ENCODE measurements around the gene ASCC3.

ASCC3 gene

GRCh38 chr6:100879317-100879716, 1.8 kb downstream of the ASCC3 start:
- Histone ChIP-seq H3K4me1 (ENCODE audit: insufficient read depth, poor library complexity, severe bottlenecking) (peaks cover 14% of the 10 kb centered on the region), H3K36me3 (ENCODE audit: low read depth) (peaks cover 42% of the 10 kb centered on the region), H3K9me3 (ENCODE audit: severe bottlenecking) (no peaks in the 10 kb centered on the region), H3K27ac (ENCODE audit: poor library complexity, severe bottlenecking) (no peak overlapping the region), H3K27me3 (ENCODE audit: insufficient read depth, poor library complexity, severe bottlenecking) (no peaks in the 10 kb centered on the region), H3K4me3 (ENCODE audit: severe bottlenecking) (no peak overlapping the region)
- ATAC-seq (ENCODE audit: low read depth) (no peak), DNase-seq (ENCODE audit: low spot score) (no peak)
- TF ChIP-seq, protein P1, sequence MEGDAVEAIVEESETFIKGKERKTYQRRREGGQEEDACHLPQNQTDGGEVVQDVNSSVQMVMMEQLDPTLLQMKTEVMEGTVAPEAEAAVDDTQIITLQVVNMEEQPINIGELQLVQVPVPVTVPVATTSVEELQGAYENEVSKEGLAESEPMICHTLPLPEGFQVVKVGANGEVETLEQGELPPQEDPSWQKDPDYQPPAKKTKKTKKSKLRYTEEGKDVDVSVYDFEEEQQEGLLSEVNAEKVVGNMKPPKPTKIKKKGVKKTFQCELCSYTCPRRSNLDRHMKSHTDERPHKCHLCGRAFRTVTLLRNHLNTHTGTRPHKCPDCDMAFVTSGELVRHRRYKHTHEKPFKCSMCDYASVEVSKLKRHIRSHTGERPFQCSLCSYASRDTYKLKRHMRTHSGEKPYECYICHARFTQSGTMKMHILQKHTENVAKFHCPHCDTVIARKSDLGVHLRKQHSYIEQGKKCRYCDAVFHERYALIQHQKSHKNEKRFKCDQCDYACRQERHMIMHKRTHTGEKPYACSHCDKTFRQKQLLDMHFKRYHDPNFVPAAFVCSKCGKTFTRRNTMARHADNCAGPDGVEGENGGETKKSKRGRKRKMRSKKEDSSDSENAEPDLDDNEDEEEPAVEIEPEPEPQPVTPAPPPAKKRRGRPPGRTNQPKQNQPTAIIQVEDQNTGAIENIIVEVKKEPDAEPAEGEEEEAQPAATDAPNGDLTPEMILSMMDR (IDR thresholded peaks at IDR 0.05; ENCODE audit: poor library complexity, severe bottlenecking), result no peak

- peaks cover 48% of the 10 kb centered on the region for H3K36me3 ChIP-seq (ENCODE audit: low read depth)
- H3K27me3 ChIP-seq (ENCODE audit: insufficient read depth, poor library complexity, severe bottlenecking), result no peaks in the 10 kb centered on the region
- TF ChIP-seq, protein P1 (IDR thresholded peaks at IDR 0.05; ENCODE audit: poor library complexity, severe bottlenecking), result no peak
- DNase-seq (ENCODE audit: low spot score), result no peak
- H3K27ac ChIP-seq (ENCODE audit: poor library complexity, severe bottlenecking), result no peak overlapping the region
- H3K9me3 ChIP-seq (ENCODE audit: severe bottlenecking), result peaks cover 2% of the 10 kb centered on the region
- peaks cover 14% of the 10 kb centered on the region for H3K4me1 ChIP-seq (ENCODE audit: insufficient read depth, poor library complexity, severe bottlenecking)
- no peak for ATAC-seq (ENCODE audit: low read depth)
- no peak overlapping the region for H3K4me3 ChIP-seq (ENCODE audit: severe bottlenecking)
These were observed 3.3 kb downstream of the ASCC3 start for GRCh38 chr6:100877851-100878250.

- TF ChIP-seq, protein P1 (IDR thresholded peaks at IDR 0.05; ENCODE audit: poor library complexity, severe bottlenecking), result no peak
- Histone ChIP-seq H3K4me3 (ENCODE audit: severe bottlenecking) (no peak overlapping the region), H3K27me3 (ENCODE audit: insufficient read depth, poor library complexity, severe bottlenecking) (no peaks in the 10 kb centered on the region), H3K36me3 (ENCODE audit: low read depth) (peaks cover 51% of the 10 kb centered on the region), H3K4me1 (ENCODE audit: insufficient read depth, poor library complexity, severe bottlenecking) (peaks cover 14% of the 10 kb centered on the region), H3K9me3 (ENCODE audit: severe bottlenecking) (peaks cover 2% of the 10 kb centered on the region), H3K27ac (ENCODE audit: poor library complexity, severe bottlenecking) (no peak overlapping the region)
- no peak for ATAC-seq (ENCODE audit: low read depth)
- DNase-seq (ENCODE audit: low spot score), result no peak
These were observed 4.9 kb downstream of the ASCC3 start for GRCh38 chr6:100876251-100876650.

DNA sequence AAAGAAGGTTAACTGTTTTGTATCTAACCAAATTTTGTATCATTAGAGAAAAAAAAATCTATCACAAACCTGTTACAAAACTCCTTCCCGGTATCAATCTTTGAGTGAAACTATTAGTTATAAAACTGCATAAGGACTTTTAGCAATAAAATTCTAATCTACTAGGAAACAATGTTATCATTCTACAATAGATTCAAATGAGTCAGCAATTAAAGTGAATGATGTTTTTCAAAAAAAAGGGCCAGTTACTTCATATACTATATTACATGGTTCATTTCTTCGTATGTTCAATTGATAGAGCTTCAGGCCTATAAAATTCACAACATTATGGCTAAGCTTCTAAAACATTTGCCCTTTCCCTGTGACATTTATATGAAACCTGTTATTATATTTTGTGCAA, 15.6 kb downstream of the ASCC3 start:
- TF ChIP-seq, protein P1 (IDR thresholded peaks at IDR 0.05; ENCODE audit: poor library complexity, severe bottlenecking), result no peak
- Histone ChIP-seq H3K9me3 (ENCODE audit: severe bottlenecking) (no peaks in the 10 kb centered on the region), H3K27ac (ENCODE audit: poor library complexity, severe bottlenecking) (no peak overlapping the region), H3K4me1 (ENCODE audit: insufficient read depth, poor library complexity, severe bottlenecking) (no peaks in the 10 kb centered on the region), H3K4me3 (ENCODE audit: severe bottlenecking) (no peak overlapping the region), H3K27me3 (ENCODE audit: insufficient read depth, poor library complexity, severe bottlenecking) (no peaks in the 10 kb centered on the region), H3K36me3 (ENCODE audit: low read depth) (peaks cover 89% of the 10 kb centered on the region)
- no peak for ATAC-seq (ENCODE audit: low read depth)
- DNase-seq (ENCODE audit: low spot score), result no peak

GRCh38 chr6:100862063-100862462, 19.1 kb downstream of the ASCC3 start:
- H3K36me3 ChIP-seq (ENCODE audit: low read depth), result peaks cover 92% of the 10 kb centered on the region
- ATAC-seq (ENCODE audit: low read depth) (no peak), DNase-seq (ENCODE audit: low spot score) (no peak)
- H3K27ac ChIP-seq (ENCODE audit: poor library complexity, severe bottlenecking), result no peak overlapping the region
- no peaks in the 10 kb centered on the region for H3K27me3 ChIP-seq (ENCODE audit: insufficient read depth, poor library complexity, severe bottlenecking)
- TF ChIP-seq, protein P1 (IDR thresholded peaks at IDR 0.05; ENCODE audit: poor library complexity, severe bottlenecking), result no peak
- H3K9me3 ChIP-seq (ENCODE audit: severe bottlenecking), result no peaks in the 10 kb centered on the region
- H3K4me3 ChIP-seq (ENCODE audit: severe bottlenecking), result no peak overlapping the region
- H3K4me1 ChIP-seq (ENCODE audit: insufficient read depth, poor library complexity, severe bottlenecking), result no peaks in the 10 kb centered on the region
